Limb (tissue), 2 donors: ENCODE measurements around the gene EML4.
"Not testable (repeated sequence)": the region's sequence is repeated elsewhere in the genome, so short reads cannot be mapped to it uniquely, and the experiment has no call there.

Experiments used
- DNase-seq, 2 donors: peaks; one replicate each; pipeline ENCODE4 v3.0.0-alpha.2; 2016; ENCODE audit errors: extremely low spot score in 2 of 2

Gene EML4

DNA sequence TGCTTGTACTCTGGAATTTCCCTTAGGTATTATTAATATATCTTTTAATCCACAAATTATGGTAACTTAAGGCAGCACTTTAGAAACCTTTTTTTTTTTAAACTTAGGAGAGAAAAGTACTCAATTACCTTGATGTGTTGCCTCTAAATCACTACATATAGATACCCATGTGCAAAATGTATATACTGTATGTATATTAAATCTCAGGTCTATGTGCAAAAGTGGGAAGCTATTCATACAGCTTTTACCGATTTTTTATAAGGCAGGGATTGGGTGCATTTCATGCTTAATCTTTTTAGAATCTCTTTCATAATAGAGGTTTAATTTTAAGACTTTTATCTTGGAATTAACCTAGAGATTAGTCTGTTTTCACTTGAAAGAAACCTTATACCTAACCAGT is 3.4 kb downstream of the EML4 start:
- no peak for DNase-seq

DNA sequence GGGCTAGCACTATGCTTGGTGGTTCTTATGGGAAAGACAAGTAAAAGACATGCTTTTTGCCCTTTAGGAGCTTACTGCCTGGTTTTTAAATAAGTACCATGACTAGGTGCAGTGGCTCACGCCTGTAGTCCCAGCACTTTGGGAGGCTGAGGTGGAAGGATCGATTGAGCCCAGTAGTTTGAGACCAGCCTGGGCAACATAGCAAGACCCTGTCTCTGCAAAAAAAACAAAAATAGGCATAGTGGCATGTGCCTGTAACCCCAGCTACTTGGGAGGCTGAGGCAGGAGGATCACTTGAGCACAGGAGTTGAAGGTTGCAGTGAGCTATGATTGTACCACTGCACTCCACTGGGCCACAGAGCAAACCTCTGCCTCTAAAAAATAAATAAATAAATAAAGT is 4.3 kb downstream of the EML4 start:
- DNase-seq, result not testable (repeated sequence)

DNA sequence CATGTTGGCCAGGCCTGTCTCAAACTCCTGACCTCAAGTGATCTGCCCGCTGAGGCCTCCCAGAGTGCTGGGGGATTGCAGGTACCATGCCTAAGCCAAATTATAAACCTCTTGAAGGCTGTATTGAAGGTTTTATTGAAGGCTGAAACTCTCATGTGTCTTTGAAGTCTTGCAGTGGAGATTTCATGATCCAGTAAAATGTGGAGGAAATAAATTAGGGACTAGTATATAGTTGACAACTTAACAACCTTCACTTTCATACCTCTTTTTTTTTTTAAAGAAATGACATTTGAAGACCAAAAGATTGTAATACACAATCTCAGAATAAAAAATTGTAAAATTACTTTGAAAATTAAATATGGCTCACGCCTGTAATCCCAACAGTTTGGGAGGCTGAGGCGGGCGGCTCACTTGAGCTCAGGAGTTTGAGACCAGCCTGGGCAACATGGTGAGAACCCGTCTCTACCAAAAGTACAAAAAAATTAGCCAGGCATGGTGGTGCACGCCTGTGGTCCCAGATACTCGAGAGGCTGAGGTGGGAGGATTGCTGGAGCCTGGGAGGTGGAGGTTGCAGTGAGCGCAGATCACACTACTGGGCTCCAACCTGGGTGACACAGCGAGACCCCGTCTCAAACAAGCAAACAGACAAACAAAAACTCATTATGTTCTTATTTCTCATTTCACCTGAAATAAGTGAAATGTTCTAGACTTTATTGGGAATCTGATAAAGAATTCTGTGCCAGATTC is 8.0 kb downstream of the EML4 start:
- DNase-seq, result no peak

DNA sequence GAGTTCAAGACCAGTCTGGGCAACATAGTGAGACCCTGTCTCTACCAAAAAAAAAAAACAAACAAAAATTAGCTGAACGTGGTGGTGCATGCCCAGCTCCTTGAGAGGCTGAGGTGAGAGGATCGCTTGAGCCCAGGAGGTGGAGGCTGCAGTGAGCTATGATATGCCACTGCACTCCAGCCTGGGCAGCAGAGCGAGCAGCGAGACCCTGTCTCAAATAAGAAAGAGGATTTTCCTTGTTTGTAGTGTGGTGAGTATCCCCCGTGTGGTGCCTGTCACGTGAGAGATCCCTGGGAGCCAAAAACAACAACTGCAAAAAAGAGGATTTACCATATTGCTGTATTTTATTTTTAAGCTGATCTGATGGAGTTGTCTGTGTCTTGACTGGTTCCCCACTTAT is 9.2 kb downstream of the EML4 start:
- no peak for DNase-seq

DNA sequence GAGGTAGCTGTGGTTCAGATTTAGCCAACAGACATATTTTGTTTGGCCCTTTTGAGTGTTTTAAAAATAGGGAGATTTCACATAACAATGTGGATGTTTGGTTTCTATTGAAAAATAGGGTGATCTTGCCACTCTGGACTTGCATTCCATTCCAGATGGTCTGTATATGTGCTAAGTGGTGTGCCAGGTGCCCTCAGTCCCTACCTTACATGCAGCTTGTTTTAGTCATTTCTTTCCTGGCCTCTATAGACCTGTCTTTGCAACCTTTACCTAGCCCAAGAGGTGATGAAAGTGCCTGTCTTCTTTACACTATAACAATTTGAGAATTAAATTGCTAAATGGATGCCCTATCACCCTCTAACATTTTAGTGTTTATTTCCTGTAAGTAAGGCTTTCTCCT is 11.1 kb downstream of the EML4 start:
- DNase-seq, result no peak

GRCh38 chr2:42182654-42183308 is 13.6 kb downstream of the EML4 start:
- DNase-seq, result no peak

- no peak for DNase-seq
Measured at GRCh38 chr2:42183775-42184174, 14.6 kb downstream of the EML4 start.

- DNase-seq, result no peak
Measured at GRCh38 chr2:42184346-42184745, 15.2 kb downstream of the EML4 start.

DNA sequence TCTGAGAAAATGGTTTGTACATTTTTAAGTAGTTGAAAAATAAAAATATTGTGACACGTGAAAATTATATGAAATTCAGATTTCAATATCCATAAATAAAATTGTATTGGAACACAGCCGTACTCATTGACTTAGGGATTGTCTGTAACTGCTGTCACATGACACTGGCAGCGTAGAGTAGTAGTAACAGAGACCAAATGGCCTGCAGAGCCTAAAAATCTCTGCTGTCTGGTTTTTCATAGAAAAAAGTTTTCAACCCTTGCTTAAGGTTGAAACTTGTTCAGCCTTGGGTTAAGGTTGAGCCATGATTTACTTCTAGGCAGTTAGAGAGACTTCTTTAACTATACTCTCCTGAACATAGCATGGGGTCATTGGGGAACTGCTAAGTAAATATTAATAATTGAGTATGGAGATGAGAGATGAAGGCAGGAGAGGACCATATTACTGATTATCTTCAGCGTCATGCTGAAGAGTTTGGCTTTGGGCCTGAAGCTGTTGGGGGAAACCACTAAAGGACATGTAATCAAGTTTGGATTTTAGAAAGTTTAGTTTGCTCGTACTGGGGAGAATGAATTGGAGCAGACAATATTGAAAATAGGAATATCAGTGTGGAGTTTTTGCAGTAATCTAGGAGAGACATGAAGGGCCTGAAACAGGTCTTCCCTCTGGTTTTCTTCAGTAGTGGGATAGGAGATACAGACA is 16.2 kb downstream of the EML4 start:
- no peak for DNase-seq

GRCh38 chr2:42186366-42186765 is 17.2 kb downstream of the EML4 start:
- DNase-seq, result no peak

GRCh38 chr2:42186945-42187632 is 17.9 kb downstream of the EML4 start:
- DNase-seq, result no peak

DNA sequence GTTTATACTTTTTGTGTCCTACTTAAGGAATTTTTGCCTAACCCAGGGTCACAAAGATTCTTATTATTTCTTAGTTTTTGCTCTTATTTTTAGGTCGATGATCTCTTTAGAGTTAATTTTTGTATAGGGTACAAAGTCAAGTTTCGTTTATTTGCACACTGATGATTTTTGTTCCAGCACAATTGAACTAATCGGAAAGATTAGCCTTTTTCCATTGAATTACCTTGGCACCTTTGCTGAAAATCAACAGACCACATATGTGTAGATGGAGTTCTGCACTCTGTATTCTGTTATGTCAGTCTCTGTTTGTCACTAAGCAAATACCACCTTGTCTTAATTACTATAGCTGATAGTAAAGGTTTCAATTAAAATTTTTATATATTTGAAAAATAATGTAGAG is 18.7 kb downstream of the EML4 start:
- DNase-seq, result no peak

- DNase-seq, result no peak
Measured at GRCh38 chr2:42189235-42189566, 20.0 kb downstream of the EML4 start.

DNA sequence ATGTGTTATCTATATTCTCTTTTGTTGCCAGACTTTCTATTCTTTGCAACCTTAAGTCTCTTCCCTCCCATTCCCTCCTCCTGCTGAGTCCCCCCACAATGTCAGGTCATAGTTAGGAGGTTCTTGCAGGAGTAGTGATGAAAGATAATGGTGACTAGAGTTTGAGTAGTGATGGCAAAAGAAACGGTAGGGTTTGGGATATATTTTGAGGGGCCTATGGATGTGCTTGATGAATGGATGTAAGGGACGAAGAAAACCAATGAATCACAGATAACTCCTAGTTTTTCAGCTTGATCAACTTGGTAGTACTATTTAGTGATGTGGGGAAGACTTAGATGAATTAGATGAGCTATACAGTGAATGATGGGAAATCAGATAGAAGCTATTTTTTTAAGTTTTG is 21.0 kb downstream of the EML4 start:
- DNase-seq, result no peak

DNA sequence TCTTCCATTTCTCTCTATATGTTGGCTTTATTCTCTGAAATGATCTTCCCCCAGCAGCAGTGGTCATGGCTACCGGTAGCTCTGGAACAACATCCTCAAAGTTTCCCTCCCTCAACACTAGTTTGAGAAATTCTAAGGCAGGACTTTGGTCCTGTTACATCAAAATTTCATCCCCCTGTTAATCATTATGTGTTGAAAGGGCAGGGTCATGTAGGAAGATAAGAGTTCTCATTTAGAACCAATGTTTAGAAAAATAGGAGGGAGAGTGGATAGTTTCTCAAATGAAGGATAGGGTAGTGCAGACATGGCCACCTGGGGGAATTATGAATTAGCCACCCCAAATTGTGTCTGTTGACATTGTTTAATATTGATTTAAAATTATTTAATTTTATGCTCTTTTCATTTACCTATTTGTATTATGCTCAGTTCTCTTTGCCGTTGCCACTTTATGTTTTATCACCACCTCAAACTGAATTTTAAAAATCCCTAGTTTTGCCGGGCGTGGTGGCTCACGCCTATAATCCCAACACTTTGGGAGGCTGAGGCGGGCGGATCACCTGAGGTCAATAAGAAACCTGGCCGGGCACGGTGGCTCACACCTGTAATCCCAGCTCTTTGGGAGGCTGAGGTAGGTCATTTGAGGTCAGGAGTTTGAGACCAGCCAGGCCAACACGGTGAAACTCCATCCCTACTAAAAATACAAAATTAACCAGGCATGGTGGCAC is 22.3 kb downstream of the EML4 start:
- DNase-seq, result no peak

- no peak for DNase-seq
Measured at GRCh38 chr2:42192010-42192373, 22.8 kb downstream of the EML4 start.

GRCh38 chr2:42192652-42193566 is 23.8 kb downstream of the EML4 start:
- no peak for DNase-seq

DNA sequence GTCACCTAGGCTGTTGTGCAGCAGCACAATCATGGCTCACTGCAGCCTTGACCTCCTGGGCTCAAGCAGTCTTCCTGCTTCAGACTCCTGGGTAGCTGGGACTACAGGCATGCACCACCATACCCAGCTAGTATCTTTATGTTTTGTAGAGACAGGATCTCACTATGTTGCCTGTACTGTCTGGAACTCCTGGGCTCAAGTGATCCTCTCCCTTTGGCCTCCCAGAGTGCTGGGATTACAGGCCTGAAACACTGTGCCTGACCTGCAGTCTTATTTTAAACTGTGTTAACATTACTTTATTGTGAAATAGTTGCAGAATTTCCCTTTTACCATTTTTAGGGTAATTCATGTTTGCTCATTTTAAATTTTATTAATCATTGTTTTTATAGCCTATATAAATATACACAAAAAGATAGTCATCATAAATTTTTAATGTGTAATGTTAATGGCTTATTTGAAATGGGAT is 24.6 kb downstream of the EML4 start:
- DNase-seq, result no peak

DNA sequence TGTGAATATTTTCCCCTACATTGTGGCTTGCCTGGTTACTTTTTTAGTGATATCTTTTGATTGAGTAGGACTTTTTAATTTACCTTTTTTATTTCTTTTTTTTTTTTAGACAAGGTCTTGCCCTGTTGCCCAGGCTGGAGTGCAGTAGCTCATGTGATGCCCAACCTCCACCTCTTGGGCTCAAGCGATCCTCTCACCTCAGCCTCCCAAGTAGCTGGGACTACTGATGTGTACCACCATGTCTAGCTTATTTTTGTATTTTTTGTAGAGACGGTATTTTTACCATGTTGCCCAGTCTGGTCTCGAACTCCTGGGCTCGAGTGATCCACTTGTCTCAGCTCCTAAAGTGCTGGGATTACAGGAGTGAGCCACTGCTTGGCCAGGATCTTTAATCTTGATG is 25.3 kb downstream of the EML4 start:
- DNase-seq, result no peak

DNA sequence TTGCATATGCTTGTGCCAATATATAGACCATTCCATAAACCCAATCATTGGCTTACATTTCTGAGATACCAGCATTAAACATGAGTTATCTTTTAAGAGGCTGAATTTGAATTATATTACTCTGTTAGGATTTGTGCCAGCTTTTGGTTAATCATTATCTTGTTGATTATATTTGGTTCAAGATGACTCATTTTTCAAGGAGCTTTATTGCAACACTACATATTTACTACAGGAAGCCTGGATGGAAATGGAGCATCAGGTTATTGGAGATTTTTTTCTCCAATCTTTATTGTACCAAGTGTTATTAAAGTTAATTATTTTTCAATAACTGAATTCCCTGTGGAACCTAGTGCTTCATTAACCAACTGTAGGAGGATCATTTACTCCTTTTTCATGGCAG is 26.4 kb downstream of the EML4 start:
- DNase-seq, result no peak

DNA sequence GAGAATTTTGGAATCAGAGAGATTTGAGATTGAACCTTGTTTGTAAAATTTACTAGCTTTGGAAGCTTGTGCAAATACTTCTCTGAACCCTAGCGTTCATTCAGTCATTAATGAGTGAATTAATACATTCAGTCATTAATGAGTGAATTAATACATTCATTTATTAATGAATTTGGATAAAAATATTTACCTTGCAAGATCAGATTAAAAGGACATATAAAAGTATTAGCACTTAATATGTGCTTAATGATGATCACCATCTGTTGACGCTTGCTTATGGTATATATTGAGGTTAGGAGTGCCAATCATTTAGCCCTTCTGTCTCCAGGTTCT is 26.9 kb downstream of the EML4 start:
- DNase-seq, result no peak
